HEK293 (cell line): ENCODE data around the gene HEG1.

Experiments
- CTCF ChIA-PET: fragments of 350-600 bp; formaldehyde crosslinking; extraction: SDS; loops from one replicate; lab custom pipeline; 2021; ENCODE audit warnings: antibody characterized with exemption; lab: Yijun Ruan, JAX
- POLR2A ChIA-PET: fragments of 300-600 bp; formaldehyde crosslinking; extraction: SDS; loops from one replicate; lab custom pipeline; 2020; ENCODE audit warnings: antibody characterized with exemption, inconsistent platforms; lab: Yijun Ruan, JAX
- H3K27ac ChIP-seq: fragments of 200-500 bp; sonication (Bioruptor generic); 2 replicates; pipeline ENCODE4 v1.5.1; 2014; ENCODE audit warnings: low read depth, low read length, control low read depth, inconsistent platforms; ENCODE audit errors: extremely low read depth
- H3K36me3 ChIP-seq, 2 experiments: fragments of 200-500 bp in 1 of 2; sonication (Bioruptor generic) in 1 of 2; 1 replicate in 1 of 2; 2 replicates in 1 of 2; pipeline ENCODE4 v1.5.1; 2014 to 2017; ENCODE audit warnings: inconsistent platforms in 2 of 2, low read length in 2 of 2; ENCODE audit not compliant: control insufficient read depth in 2 of 2, insufficient read depth in 1 of 2
- H3K4me1 ChIP-seq: fragments of 200-500 bp; sonication (Bioruptor generic); 2 replicates; pipeline ENCODE4 v1.5.1; 2014; ENCODE audit warnings: mild to moderate bottlenecking, low read length, inconsistent platforms; ENCODE audit not compliant: control insufficient read depth, insufficient read depth
- H3K4me3 ChIP-seq: 2 replicates; pipeline ENCODE4 v1.5.1; 2011; ENCODE audit warnings: low read depth, mild to moderate bottlenecking, control low read depth, low read length, moderate library complexity
- H3K9me3 ChIP-seq: fragments of 200-500 bp; sonication (Bioruptor generic); 2 replicates; pipeline ENCODE4 v1.5.1; 2014; ENCODE audit warnings: low read depth, low read length, inconsistent platforms; ENCODE audit not compliant: control insufficient read depth, insufficient read depth
- KLF9 ChIP-seq: fragments of 450-650 bp; formaldehyde crosslinking; IDR thresholded peaks from 2 replicates; pipeline ENCODE4 v1.5.1; 2016; ENCODE audit warnings: missing biosample characterization, missing genetic modification characterization, low read depth
- SCRT1 ChIP-seq: fragments of 450-650 bp; formaldehyde crosslinking; IDR thresholded peaks from 2 replicates; pipeline ENCODE4 v1.5.1; 2016; ENCODE audit warnings: missing biosample characterization, missing genetic modification characterization, borderline replicate concordance
- YY2 ChIP-seq: fragments of 450-650 bp; formaldehyde crosslinking; IDR thresholded peaks from 2 replicates; pipeline ENCODE4 v1.5.1; 2016; ENCODE audit warnings: missing biosample characterization, missing genetic modification characterization
- ZBTB48 ChIP-seq: fragments of 450-650 bp; formaldehyde crosslinking; IDR thresholded peaks from 2 replicates; pipeline ENCODE4 v1.5.1; 2016; ENCODE audit warnings: missing biosample characterization, missing genetic modification characterization
- ZFP3 ChIP-seq: fragments of 450-650 bp; formaldehyde crosslinking; IDR thresholded peaks from 2 replicates; pipeline ENCODE4 v1.5.1; 2016; ENCODE audit warnings: low read depth, missing biosample characterization, missing genetic modification characterization
- ZNF132 ChIP-seq: fragments of 450-650 bp; formaldehyde crosslinking; IDR thresholded peaks from 2 replicates; pipeline ENCODE4 v1.5.1; 2017; ENCODE audit warnings: missing biosample characterization, missing genetic modification characterization, borderline replicate concordance
- ZNF19 ChIP-seq: fragments of 450-650 bp; formaldehyde crosslinking; IDR thresholded peaks from 2 replicates; pipeline ENCODE4; 2016; ENCODE audit warnings: missing biosample characterization, missing genetic modification characterization, low read depth
- ZNF221 ChIP-seq: fragments of 450-650 bp; formaldehyde crosslinking; IDR thresholded peaks from 2 replicates; pipeline ENCODE4 v1.5.1; 2017; ENCODE audit warnings: missing biosample characterization, missing genetic modification characterization, borderline replicate concordance
- ZNF37A ChIP-seq: fragments of 450-650 bp; IDR thresholded peaks from 2 replicates; pipeline ENCODE4 v1.5.1; 2018; ENCODE audit warnings: missing biosample characterization, missing genetic modification characterization
- ZNF529 ChIP-seq: fragments of 450-650 bp; formaldehyde crosslinking; IDR thresholded peaks from 2 replicates; pipeline ENCODE4 v1.5.1; 2017; ENCODE audit warnings: missing genetic modification characterization, missing biosample characterization; ENCODE audit not compliant: insufficient replicate concordance
- ZNF747 ChIP-seq: fragments of 450-650 bp; formaldehyde crosslinking; IDR thresholded peaks from 2 replicates; pipeline ENCODE4 v1.5.1; 2016; ENCODE audit warnings: missing biosample characterization, missing genetic modification characterization
- ZSCAN30 ChIP-seq: fragments of 450-650 bp; IDR thresholded peaks from 2 replicates; pipeline ENCODE4 v1.5.1; 2018; ENCODE audit warnings: missing biosample characterization, mild to moderate bottlenecking, missing genetic modification characterization, moderate library complexity
- TF ChIP-seq, protein P1 (sequence below): fragments of 450-650 bp; formaldehyde crosslinking; optimal IDR thresholded peaks from 2 replicates; pipeline ENCODE3; 2016; ENCODE audit warnings: missing biosample characterization, mild to moderate bottlenecking, missing genetic modification characterization
- TF ChIP-seq, protein P2 (sequence below): fragments of 450-650 bp; formaldehyde crosslinking; IDR thresholded peaks from 2 replicates; pipeline ENCODE4 v1.5.1; 2016; ENCODE audit warnings: missing biosample characterization, missing genetic modification characterization
- TF ChIP-seq, protein P3 (sequence below): fragments of 450-650 bp; formaldehyde crosslinking; IDR thresholded peaks from 2 replicates; pipeline ENCODE4 v1.5.1; 2016; ENCODE audit warnings: missing biosample characterization, missing genetic modification characterization
- TF ChIP-seq, protein P4 (sequence below): fragments of 450-650 bp; formaldehyde crosslinking; IDR thresholded peaks from 2 replicates; pipeline ENCODE4 v1.5.1; 2017; ENCODE audit warnings: missing biosample characterization, mild to moderate bottlenecking, missing genetic modification characterization, moderate library complexity

Gene HEG1

DNA sequence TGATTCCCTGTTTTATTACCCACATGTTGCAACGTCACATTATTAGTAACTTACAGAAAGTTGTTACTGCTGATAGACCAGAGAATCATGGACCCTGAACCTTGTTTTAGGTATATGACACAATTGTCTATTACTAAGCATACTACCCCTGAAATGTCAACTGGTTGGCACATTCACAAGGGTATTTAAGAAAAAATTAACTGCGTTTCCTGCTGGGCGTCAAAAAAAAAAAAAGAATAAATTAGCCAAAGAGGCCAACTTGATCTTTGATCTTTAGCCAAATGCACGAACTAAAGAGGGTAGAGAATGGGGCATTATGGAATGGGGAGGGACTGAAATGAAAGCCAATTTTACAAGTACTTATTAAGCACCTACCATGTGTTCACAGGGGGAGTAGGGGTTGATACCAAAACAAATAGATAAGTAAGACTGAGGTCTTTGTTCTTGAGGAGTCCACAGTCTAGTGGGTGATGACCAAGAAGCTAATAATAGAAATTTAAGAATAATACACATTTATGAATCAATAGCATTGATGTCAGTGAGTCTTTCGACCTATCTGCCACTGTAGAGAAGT, 103.4 kb downstream of the HEG1 start:
- H3K36me3 ChIP-seq: no peaks in the 10 kb centered on the region
- POLR2A ChIA-PET: no interaction called here
- no peak overlapping the region for H3K4me3 ChIP-seq
- no peak overlapping the region for H3K27ac ChIP-seq
- CTCF ChIA-PET: no interaction called here
- TF ChIP-seq ZNF19 (no peak), ZBTB48 (tag by site-specific recombination) (no peak), ZNF132 (tag by site-specific recombination) (no peak), KLF9 (tag by site-specific recombination) (no peak), ZFP3 (tag by site-specific recombination) (no peak)
- TF ChIP-seq, protein P1, sequence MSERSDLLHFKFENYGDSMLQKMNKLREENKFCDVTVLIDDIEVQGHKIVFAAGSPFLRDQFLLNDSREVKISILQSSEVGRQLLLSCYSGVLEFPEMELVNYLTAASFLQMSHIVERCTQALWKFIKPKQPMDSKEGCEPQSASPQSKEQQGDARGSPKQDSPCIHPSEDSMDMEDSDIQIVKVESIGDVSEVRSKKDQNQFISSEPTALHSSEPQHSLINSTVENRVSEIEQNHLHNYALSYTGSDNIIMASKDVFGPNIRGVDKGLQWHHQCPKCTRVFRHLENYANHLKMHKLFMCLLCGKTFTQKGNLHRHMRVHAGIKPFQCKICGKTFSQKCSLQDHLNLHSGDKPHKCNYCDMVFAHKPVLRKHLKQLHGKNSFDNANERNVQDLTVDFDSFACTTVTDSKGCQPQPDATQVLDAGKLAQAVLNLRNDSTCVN (tag by site-specific recombination): no peak
- no peaks in the 10 kb centered on the region for H3K4me1 ChIP-seq
- H3K9me3 ChIP-seq: no peaks in the 10 kb centered on the region

DNA sequence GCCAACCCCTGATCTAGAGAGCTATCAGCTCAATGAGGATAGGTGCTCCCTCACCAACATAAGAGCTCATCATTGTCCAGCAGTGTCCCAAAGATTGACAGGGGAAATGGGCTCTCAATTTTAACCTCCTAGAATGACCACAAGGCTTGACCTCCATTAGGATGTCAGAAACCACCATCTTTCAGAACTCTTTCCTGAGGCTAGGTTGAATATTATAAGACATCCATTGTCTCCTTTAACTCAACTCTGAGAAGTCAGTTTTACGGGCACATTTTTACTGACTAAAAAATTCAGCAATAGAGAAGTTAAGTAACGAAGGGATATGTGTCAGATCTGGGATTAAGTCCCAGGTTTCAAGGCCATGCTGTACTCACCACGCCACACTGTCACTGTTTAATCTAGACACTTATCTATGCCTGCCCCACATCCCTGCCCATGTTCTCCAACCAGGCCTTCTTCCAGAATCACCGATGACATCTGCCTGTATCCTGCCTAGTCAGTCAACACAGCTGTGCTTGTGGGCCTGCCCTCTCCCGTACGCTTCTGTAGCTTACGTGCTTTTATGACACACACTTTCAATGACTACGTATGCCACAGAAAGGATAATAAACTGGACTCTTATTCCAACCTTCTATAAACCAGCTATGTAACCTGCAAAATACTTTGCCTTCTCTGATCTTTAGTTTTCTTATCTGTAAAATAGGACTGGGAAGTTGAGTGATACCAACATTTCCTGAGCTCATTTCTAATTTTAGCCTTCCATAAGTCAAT, 104.1 kb downstream of the HEG1 start:
- Histone ChIP-seq H3K4me3 (no peak overlapping the region), H3K9me3 (no peaks in the 10 kb centered on the region), H3K36me3 (no peaks in the 10 kb centered on the region), H3K27ac (no peak overlapping the region), H3K4me1 (no peaks in the 10 kb centered on the region)
- TF ChIP-seq, protein P2, sequence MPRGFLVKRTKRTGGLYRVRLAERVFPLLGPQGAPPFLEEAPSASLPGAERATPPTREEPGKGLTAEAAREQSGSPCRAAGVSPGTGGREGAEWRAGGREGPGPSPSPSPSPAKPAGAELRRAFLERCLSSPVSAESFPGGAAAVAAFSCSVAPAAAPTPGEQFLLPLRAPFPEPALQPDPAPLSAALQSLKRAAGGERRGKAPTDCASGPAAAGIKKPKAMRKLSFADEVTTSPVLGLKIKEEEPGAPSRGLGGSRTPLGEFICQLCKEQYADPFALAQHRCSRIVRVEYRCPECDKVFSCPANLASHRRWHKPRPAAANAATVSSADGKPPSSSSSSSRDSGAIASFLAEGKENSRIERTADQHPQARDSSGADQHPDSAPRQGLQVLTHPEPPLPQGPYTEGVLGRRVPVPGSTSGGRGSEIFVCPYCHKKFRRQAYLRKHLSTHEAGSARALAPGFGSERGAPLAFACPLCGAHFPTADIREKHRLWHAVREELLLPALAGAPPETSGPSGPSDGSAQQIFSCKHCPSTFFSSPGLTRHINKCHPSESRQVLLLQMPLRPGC (tag by site-specific recombination): no peak
- no peak for TF ChIP-seq ZNF529 (tag by site-specific recombination)
- TF ChIP-seq SCRT1 (tag by site-specific recombination): no peak
- TF ChIP-seq ZNF221 (tag by site-specific recombination): no peak
- no peak for TF ChIP-seq ZNF747
- TF ChIP-seq, protein P3, sequence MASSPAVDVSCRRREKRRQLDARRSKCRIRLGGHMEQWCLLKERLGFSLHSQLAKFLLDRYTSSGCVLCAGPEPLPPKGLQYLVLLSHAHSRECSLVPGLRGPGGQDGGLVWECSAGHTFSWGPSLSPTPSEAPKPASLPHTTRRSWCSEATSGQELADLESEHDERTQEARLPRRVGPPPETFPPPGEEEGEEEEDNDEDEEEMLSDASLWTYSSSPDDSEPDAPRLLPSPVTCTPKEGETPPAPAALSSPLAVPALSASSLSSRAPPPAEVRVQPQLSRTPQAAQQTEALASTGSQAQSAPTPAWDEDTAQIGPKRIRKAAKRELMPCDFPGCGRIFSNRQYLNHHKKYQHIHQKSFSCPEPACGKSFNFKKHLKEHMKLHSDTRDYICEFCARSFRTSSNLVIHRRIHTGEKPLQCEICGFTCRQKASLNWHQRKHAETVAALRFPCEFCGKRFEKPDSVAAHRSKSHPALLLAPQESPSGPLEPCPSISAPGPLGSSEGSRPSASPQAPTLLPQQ (tag by site-specific recombination): no peak
- TF ChIP-seq, protein P4, sequence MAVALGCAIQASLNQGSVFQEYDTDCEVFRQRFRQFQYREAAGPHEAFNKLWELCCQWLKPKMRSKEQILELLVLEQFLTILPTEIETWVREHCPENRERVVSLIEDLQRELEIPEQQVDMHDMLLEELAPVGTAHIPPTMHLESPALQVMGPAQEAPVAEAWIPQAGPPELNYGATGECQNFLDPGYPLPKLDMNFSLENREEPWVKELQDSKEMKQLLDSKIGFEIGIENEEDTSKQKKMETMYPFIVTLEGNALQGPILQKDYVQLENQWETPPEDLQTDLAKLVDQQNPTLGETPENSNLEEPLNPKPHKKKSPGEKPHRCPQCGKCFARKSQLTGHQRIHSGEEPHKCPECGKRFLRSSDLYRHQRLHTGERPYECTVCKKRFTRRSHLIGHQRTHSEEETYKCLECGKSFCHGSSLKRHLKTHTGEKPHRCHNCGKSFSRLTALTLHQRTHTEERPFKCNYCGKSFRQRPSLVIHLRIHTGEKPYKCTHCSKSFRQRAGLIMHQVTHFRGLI (tag by site-specific recombination): no peak
- no peak for TF ChIP-seq ZSCAN30 (tag by site-specific recombination)
- no peak for TF ChIP-seq YY2 (tag by site-specific recombination)
- no peak for TF ChIP-seq ZNF37A (tag by site-specific recombination)
- ChIA-PET CTCF (interaction anchor here (0.7 kb wide), 1 partner anchor 21 kb away, joined by 3 read pairs; no protein-coding TSS in a partner anchor), POLR2A (no interaction called here)
